IPS-11a (cell line): Measurements from ENCODE around the gene SMYD3.

Source experiments
- H3K4me3 ChIP-seq: one replicate; pipeline ENCODE4 v1.5.1; 2013; ENCODE audit warnings: low read depth, low read length, control low read depth

Gene SMYD3

DNA sequence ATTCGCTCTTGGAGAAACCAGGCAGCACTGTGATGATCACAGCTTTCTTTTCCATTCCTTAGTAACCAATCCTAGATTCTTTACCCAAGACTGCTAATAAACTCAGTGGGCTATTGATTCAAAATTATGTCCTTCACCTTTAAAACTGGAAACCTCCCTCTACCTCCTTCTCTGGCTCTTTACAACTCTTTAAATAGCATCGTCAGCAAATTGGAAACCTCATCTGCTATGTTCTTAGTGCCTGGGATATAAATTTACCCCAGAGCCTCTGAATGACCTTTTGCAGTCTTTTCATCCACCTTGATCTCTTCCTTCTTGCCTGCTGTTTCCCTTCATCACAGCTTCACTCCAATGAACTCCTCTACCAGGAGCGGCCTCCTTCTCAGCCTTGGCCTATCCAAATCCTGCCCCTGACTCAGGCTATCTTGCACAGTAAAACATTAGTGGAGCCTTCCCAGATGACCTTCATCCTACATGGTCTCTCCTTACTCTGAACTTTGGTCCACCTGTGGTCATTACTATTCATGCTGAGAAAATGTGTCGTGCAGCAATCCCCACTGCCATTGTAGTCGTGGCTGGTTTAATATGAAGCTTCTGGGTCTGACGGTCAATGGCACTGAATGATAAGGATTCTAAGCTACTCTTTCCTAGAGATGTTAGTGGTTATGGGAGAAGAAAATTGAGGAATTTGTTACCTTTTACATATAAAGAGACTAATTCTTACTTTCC lies 644.1 kb downstream of the SMYD3 start:
- no peak overlapping the region for H3K4me3 ChIP-seq

DNA sequence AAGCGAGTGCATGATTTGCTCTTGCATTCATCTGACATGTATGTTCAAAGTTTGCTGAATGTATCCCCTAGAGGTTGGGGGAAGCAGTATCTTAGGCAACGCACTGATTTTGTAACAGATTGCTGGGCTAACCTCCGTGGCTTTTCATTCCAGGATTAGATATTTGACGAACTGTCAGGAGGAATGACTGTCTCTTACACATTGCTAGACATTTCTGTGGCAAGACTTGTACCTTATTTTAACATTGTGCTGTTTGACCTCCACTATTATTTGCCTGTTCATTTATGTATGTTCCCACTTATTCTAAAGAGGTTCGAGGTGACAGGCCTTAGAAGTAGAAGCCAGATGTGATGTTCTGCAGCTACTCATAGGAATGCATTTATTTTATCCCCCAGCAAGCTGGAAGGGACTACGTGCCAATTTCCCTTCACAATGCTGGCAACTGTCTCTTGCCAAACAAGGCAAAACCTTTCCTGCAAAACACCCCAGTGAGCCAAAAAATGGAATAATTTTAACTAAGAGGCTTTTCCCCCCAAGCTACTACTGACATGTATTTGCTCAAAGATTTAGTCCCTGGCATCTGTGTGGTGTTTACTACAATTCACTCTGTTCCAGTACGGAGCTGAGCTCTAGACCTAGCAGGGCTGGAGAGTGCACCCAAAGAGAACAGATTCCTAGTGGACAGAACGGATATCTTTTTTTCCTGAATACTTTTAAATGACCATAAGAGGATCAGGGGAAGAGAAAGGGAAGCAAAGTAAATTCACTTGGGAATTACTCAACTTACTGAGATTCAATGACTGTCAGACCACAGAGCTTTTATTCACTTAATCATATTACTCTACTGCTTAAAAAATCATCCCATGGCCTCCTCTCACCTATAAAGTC lies 646.2 kb downstream of the SMYD3 start:
- no peak overlapping the region for H3K4me3 ChIP-seq

DNA sequence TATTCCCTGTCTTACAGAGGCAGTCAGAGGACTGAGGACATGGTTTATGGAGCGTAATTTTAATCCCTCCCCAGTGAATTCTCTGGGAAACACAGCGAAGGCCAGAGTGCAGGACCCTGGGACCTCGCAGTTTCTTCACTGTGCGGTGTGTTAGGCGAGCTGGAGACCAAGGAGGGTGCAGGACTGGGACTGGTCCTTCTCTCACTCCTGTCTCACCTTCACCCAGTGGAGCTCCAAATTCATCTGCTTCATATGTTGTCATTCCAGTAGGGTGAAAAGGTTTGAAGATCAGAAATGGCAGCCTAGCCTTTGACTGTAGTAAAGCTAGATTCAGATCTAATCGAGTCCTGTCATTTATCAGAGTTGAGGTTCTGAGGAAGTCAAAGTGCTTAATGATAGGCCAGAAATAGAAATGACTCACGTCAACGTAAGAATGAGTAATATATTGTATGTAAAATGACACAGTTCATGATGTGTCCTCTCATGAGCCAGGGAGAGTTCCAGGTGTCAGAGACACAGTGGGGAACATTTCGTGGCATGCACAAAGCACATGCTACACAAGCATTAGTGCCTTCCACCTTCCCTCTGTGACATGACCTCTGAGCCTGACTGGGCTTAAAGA lies 647.5 kb downstream of the SMYD3 start:
- H3K4me3 ChIP-seq = no peak overlapping the region

DNA sequence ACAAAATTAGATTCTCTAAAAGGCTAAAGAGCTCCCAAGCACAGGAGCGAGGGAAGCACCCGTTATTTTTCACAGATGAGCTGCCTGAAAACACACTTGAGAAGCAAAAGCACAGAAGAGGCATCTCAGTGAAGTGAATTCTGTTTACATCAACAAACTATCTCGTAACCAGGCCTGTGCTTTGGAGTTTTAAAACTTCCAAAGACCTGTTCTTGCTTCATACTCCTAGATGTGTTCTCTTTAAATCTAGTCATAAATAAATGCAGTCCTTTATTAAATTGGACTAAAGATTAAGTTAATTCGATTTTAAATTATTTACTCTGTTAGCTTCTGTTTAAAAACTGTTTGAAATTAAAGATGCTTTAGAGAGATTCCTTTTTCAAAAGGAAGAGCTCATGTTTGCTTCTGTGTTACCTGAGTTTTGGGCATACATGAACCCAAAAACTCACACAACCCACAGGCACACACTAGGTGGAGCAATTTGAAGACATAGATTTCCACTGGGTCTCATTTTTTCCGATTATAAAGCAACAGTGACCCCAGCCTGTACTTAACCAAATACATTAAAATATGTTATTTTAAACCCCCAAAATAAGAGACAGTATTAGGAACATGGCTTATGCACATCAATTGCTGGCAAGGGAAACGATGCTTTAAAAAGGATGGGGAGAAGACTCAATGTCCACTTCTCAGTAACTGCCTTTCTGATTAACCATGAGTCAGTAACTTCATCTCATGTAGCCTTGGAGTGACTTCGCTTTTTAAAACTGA lies 648.2 kb downstream of the SMYD3 start:
- no peak overlapping the region for H3K4me3 ChIP-seq

DNA sequence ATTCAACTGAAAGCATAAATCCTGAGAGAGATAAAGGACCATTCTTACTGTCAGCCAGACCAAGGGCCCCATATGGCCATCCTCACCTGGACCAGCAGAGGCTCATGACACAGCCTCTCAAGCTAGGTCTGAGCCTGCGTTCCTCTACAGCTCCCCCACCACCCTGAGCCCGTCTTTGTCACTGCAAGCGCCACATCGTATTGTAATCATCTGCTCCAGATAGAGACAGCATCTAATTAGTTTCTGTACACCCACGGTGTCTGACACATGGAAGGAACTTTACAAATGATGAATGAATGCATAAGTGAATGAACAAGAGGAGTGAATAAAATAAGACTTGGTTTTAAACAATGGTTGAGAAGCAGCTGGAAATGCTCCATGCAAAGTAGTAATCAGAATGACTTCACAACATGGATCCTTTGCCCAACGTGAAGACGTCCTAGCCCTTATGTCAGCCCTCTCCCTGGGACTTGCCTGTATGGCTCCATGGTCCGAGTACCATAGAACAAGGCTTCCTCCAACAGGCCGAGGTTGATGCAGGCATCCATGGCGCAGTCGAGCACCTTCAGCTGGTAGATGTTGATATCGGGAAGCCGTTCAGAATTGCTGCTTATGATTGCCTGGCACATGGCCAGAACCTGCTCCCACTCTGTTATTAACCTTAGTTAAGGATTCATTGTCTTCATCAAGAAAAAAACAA lies 648.9 kb downstream of the SMYD3 start:
- no peak overlapping the region for H3K4me3 ChIP-seq

DNA sequence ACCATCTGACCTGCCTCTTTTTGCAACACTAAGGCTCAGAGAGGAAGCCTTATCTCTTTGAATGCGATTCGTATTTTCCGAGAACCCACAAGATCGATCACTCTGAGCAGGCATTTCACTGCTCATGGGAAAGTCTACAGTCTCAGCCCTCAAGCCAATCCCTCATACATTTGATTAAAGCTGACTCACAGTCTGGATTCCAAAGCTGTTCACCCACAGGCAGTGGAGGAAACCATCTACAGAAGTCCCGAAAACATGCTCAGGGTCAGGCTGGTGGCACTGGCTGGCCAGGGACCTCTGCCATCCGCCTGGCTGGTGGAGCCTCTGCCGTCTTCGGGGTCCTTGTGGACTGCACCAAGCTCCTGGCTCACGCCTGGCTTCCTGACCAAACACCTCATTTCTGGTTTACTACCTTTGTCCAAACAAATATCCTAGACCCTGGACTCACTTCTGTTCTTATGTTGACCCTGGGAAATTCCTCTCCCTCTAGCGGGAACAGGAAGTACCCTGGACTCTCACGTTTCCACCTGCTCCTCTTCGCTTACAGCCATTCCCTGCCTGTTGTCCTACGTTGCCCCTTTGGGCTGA lies 650.0 kb downstream of the SMYD3 start:
- H3K4me3 ChIP-seq = no peak overlapping the region

DNA sequence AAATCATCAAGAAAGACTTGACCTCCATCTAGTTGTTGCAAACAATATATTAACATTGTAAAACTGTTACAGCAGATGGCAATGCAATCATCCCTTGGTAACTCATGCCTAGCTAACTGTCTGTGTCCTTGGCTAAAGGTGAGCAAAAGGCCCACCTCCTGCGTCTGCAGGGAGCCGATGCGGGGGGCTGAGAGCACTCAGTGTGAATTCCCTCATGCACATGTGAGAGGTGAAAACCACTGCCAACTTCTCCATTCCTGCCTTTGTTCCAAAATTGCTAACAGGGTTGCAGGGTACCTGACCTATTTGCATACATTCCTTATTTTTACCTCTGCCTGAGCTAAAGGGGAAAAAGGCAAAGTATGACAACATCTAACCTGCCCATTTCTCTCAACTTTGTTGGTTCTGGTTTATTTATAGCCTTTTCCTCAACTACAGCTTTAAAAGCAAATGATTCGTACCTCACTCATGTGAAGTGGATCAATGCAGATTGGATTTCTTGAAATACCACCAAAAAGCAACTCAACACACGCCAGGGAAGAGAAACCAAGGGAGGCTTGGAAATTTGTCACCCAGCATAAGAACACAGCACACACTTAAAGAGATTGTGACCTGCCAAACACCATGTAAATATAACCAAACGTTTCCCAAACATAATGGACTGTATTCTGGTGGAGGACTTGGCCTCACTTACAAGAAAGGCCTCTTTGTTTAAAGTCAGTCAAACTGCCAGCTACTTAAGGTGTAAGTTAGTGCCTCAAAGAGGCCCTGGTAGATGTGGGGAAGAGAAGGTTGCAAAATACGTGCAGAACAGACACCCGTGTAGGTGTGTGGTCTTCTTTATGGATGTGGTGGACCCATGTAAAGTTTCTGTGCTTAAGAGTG lies 651.0 kb downstream of the SMYD3 start:
- H3K4me3 ChIP-seq = no peak overlapping the region

DNA sequence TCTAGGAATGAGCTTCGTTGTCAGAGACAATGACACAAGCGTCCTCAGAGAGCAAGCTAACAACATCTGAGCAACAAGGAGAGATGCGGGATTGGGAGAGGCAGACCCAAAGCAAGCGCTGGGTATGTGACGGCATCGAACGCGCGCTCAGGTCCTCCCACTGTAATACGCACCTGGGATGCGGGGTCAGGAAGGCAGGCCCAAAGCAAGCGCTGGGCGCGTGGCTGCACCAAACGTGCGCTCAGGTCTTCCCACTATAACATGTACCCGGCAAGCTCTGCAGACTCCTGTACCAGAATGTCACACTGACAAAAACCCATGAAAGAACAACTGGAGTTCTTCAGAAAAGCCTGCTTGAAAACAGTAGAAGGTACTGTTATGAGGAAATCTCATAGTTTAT lies 653.8 kb downstream of the SMYD3 start:
- H3K4me3 ChIP-seq = no peak overlapping the region

DNA sequence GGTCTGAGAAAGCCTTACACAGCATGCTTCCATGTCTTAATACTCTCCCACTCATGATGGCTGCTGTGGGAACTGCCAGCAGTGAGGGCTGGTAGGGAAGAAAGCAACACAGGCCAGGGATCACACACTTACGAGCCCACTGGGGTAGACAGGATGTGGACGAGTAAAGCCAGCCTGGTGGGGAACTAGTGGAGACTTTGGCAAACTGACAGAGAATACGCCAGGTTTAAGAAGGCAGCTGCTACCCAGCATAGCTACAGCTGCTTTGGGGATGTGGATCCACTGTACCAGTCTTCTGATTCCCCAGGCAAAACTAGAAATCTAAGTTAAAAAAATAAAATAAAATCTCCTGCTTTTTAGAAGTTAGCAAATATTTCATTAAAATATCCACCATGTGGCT lies 664.0 kb downstream of the SMYD3 start:
- no peak overlapping the region for H3K4me3 ChIP-seq

DNA sequence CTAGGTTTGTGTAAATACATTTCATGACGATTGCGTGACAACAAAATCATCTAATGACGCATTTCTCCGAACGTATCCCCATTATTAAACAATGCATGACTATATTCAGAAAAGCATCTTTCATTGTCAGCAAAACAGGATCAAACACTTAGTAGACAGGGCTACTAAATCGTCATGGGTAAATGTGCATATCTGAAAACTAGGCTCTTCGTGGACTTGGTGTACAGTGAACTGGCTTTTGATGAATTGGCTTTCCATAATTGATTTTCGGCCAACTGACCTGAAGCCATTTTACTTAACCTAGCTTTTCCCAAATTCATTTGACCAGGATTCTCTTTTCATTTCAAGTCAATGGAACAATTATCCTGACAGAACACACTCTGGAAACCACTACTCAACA lies 665.0 kb downstream of the SMYD3 start:
- H3K4me3 ChIP-seq = no peak overlapping the region

DNA sequence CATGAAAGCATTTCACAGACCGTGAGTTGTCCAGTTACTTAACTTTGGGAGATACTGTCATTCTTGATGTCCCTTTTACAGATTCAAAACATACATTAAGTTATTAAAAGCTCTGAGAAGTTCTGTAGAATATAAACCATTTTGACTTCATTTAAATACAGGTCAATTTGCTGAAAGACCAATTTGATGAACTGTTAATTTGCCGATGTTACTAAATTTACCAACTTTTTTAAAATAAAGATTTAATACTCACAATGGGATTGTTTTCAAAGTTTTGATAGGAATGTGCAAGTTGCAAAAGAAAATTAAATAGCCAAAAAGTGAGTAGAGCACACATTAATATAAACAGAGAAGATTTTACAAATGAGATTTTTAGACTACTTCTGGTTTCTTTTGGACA lies 666.1 kb downstream of the SMYD3 start:
- H3K4me3 ChIP-seq = no peak overlapping the region

DNA sequence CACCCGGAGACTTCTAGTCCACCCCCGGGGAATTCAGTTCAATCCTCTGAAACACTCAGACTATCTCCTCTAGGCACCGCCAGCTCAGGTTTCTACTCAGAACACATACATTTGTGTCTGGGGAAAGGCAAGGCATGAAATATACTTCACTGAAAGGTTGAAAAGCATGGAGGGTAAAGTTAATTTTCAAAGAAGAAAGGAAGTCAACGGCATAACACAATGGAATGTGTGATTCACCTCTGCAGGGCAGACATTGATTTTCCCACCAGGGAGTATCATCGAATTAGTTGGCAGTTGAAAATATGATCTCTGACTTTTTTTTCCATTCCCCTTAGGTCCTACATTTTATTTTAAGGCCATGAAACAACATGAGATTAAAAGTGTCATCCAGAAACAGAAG lies 669.4 kb downstream of the SMYD3 start:
- no peak overlapping the region for H3K4me3 ChIP-seq

DNA sequence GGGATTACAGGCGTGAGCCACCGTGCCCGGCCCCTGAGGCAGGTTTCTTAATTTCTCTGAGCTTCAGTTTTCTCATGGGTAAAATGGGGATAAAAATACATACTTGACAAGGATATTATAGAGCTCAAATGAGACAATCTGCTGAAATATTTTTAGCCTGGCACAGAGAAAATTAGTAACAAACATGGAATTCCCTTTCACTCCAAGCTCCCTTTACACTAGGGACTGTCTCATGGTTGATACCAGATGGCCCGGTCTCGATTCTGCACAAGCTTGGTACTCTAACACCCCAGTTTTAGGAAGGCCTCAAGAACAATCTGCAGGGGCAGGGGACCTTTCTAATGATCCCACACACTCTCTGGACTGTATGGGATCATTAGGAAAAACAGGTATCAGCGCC lies 671.7 kb downstream of the SMYD3 start:
- H3K4me3 ChIP-seq = no peak overlapping the region

DNA sequence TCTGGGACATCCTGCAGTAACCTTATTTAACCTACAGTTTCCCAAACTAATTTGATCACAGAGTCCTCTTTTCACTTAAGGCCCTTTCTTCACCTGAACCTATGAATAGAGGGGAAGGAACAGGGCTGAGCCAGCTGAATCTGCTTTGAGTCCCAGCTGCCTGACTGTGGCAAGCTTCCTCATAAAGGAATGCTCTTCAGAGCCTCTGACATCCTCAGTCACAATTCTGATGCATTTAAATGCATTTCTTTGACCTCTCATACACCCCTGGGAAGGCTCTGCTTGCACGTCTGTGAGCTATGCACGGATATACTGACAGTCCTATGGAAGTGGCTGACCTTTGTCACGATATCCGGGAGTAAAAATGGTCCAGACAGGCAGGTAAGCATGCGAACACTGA lies 673.1 kb downstream of the SMYD3 start:
- H3K4me3 ChIP-seq = no peak overlapping the region

DNA sequence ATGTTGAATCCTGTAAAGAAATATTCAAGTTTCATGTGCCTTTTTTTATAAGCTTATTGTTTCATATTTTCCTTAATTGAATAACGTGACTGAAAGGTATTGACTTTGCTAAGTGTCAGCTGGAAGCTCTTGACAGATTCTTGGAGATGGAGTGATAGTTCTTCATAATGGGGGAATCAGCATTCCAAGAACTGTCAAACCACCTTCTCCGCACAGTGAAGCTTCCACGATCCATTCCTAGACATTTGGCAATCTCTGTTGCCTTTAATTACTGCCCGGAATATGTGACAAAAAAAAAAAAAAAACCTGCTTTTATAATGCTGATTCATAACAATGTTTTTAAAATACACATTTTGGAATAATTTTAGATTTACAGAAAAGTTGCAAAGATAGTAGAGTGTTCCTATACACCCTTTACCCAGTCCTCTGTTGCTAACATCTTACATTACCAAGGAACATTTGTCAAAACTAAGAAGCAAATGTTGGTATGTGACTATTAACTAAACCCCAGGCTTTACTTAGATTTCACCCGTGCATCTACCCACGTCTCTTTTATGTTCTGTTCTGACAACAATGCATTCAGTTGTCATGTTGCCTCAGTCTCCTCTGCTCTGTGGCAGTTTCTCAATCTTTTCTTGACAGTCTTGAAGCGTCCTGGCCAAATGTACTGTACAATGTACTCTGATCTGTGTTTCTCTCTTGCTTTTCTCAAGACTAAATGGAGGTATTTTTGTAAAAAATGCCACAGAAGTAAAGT lies 674.1 kb downstream of the SMYD3 start:
- no peak overlapping the region for H3K4me3 ChIP-seq

DNA sequence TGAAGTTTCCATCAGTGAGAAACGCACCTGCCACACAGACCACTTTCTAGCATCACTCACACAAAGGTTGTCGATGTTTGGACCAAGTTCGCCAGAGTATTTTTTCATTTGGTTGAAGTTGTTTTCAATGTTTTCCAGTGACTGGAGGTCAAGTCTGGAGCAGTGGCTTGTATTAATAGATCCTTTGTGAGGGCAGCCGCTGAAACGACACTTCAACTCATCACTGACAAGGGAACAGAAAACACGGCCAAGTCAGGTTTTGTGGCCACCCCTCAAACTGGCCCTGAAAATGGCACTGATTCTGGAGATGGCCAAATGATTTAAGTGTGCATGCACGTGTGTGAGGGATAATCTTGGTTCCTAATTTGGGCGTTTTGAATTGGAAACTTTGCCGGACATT lies 675.6 kb downstream of the SMYD3 start:
- no peak overlapping the region for H3K4me3 ChIP-seq

DNA sequence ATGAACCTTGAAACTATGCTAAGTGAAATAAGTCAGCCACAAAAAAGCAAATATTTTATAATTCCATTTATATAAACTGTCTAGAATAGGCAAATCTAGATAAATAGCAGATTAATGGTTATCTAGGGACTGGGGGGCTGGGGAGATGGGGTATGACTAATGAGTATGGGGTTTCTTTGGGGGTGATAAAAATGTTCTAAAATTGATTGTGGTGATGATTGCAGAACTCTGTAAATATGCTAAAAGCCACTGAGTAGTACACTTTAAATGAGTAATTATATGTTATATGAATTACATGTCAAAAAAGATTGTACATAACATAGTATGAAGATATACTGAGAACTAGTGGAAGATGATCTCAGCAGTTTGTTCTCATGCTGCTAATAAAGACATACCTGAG lies 677.3 kb downstream of the SMYD3 start:
- H3K4me3 ChIP-seq = no peak overlapping the region

DNA sequence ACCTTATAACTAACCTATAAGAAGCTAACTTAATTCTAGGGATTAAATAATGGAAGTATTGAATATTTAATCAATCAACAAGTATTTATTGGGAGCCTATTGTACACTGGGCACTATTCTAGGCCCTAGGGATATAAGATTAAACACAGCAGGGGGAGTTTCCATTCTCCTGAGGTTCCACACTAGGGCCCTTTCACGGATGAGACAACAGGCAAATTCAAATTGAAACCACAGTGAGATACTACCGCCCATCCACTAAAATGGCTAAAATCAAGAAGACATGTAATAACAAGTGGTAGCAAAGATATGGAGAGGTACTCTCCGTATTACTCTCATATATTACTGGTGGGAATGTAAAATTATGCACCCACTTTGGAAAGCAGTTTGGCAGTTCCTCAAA lies 677.9 kb downstream of the SMYD3 start:
- H3K4me3 ChIP-seq = no peak overlapping the region

DNA sequence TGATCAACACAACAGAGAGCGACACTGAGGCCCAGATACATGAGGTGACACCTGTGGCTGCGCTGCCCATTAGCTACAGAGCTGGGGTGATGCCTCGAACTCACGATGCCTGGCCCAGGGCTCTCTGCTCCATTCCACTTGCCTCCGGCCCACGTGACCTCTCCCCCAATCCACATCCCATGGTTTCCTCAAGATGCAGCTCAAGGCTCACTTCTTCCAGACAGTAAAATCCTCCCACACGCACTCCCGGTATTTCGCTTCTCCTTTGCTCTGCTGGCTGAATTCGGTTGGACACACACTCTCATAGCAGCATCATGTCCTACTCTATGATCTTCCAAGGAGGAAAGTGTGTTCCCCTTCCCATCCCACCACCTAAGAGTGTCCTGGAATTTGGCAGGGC lies 679.8 kb downstream of the SMYD3 start:
- H3K4me3 ChIP-seq = no peak overlapping the region
